ENCODE measurements around the gene SPDEF.

Gene SPDEF

GRCh38 chr6:34512738-34513115 lies 43.4 kb downstream of the SPDEF start:
- FAIRE-seq, result no peak
- no peak for DNase-seq (ENCODE audit: insufficient read length, low spot score)
- no peak for TF ChIP-seq POLR2A (IDR thresholded peaks at IDR 0.05; ENCODE audit: low read depth, low read length)

GRCh38 chr6:34511915-34512737 lies 44.0 kb downstream of the SPDEF start:
- TF ChIP-seq PAX5 (IDR thresholded peaks at IDR 0.05; ENCODE audit: insufficient read depth, low read length, severe bottlenecking) (no peak), POLR2A (IDR thresholded peaks at IDR 0.05; ENCODE audit: low read depth, low read length) (no peak), TAF1 (IDR thresholded peaks at IDR 0.05; ENCODE audit: low read depth, low read length) (no peak), SPI1 (IDR thresholded peaks at IDR 0.05; ENCODE audit: low read depth, low read length) (no peak), POU2F2 (IDR thresholded peaks at IDR 0.05; ENCODE audit: low read depth, low read length) (no peak), POLR2AphosphoS5 (IDR thresholded peaks at IDR 0.05; ENCODE audit: low read depth, low read length) (no peak)
- FAIRE-seq (no peak), DNase-seq (ENCODE audit: insufficient read length, low spot score) (no peak)

- no peak for DNase-seq (ENCODE audit: insufficient read length, low spot score)
- FAIRE-seq, result no peak
- no peak for TF ChIP-seq POU2F2 (IDR thresholded peaks at IDR 0.05; ENCODE audit: low read depth, low read length)
- no peak for TF ChIP-seq TAF1 (IDR thresholded peaks at IDR 0.05; ENCODE audit: low read depth, low read length)
- TF ChIP-seq POLR2A (IDR thresholded peaks at IDR 0.05; ENCODE audit: low read depth, low read length), result no peak
- TF ChIP-seq SPI1 (IDR thresholded peaks at IDR 0.05; ENCODE audit: low read depth, low read length), result no peak
- no peak for TF ChIP-seq PAX5 (IDR thresholded peaks at IDR 0.05; ENCODE audit: insufficient read depth, low read length, severe bottlenecking)
- TF ChIP-seq POLR2AphosphoS5 (IDR thresholded peaks at IDR 0.05; ENCODE audit: low read depth, low read length), result no peak
Observed at GRCh38 chr6:34511214-34511914, 44.8 kb downstream of the SPDEF start.

- no peak for FAIRE-seq
- TF ChIP-seq POLR2AphosphoS5 (IDR thresholded peaks at IDR 0.05; ENCODE audit: low read depth, low read length) (no peak), SPI1 (IDR thresholded peaks at IDR 0.05; ENCODE audit: low read depth, low read length) (no peak), POLR2A (IDR thresholded peaks at IDR 0.05; ENCODE audit: low read depth, low read length) (no peak), TAF1 (IDR thresholded peaks at IDR 0.05; ENCODE audit: low read depth, low read length) (no peak), POU2F2 (IDR thresholded peaks at IDR 0.05; ENCODE audit: low read depth, low read length) (no peak), PAX5 (IDR thresholded peaks at IDR 0.05; ENCODE audit: insufficient read depth, low read length, severe bottlenecking) (no peak)
- DNase-seq (ENCODE audit: insufficient read length, low spot score), result no peak
Observed at GRCh38 chr6:34510299-34510698, 45.8 kb downstream of the SPDEF start.

- TF ChIP-seq TAF1 (IDR thresholded peaks at IDR 0.05; ENCODE audit: low read depth, low read length) (no peak), POLR2AphosphoS5 (IDR thresholded peaks at IDR 0.05; ENCODE audit: low read depth, low read length) (no peak), POLR2A (IDR thresholded peaks at IDR 0.05; ENCODE audit: low read depth, low read length) (no peak), SPI1 (IDR thresholded peaks at IDR 0.05; ENCODE audit: low read depth, low read length) (no peak), PAX5 (IDR thresholded peaks at IDR 0.05; ENCODE audit: insufficient read depth, low read length, severe bottlenecking) (no peak), POU2F2 (IDR thresholded peaks at IDR 0.05; ENCODE audit: low read depth, low read length) (no peak)
- DNase-seq (ENCODE audit: insufficient read length, low spot score) (no peak), FAIRE-seq (no peak)
Observed at GRCh38 chr6:34509782-34510181, 46.3 kb downstream of the SPDEF start.

- no peak for DNase-seq (ENCODE audit: insufficient read length, low spot score)
- FAIRE-seq, result no peak
- TF ChIP-seq POU2F2 (IDR thresholded peaks at IDR 0.05; ENCODE audit: low read depth, low read length), result no peak
- no peak for TF ChIP-seq SPI1 (IDR thresholded peaks at IDR 0.05; ENCODE audit: low read depth, low read length)
- TF ChIP-seq PAX5 (IDR thresholded peaks at IDR 0.05; ENCODE audit: insufficient read depth, low read length, severe bottlenecking), result no peak
- no peak for TF ChIP-seq POLR2AphosphoS5 (IDR thresholded peaks at IDR 0.05; ENCODE audit: low read depth, low read length)
- TF ChIP-seq TAF1 (IDR thresholded peaks at IDR 0.05; ENCODE audit: low read depth, low read length), result no peak
- TF ChIP-seq POLR2A (IDR thresholded peaks at IDR 0.05; ENCODE audit: low read depth, low read length), result no peak
Observed at GRCh38 chr6:34508425-34508824, 47.7 kb downstream of the SPDEF start.

- FAIRE-seq (no peak), DNase-seq (ENCODE audit: insufficient read length, low spot score) (no peak)
Observed at GRCh38 chr6:34506718-34507117, 49.4 kb downstream of the SPDEF start.

GRCh38 chr6:34497411-34497810 lies 58.7 kb downstream of the SPDEF start:
- FAIRE-seq (no peak), DNase-seq (ENCODE audit: insufficient read length, low spot score) (no peak)
- TF ChIP-seq TAF1 (IDR thresholded peaks at IDR 0.05; ENCODE audit: low read depth, low read length) (no peak), POU2F2 (IDR thresholded peaks at IDR 0.05; ENCODE audit: low read depth, low read length) (no peak)

More at GRCh38 chr6:34506718-34507117, 49.4 kb downstream of the SPDEF start:
- TF ChIP-seq POLR2A (IDR thresholded peaks at IDR 0.05; ENCODE audit: low read depth, low read length), result no peak
- TF ChIP-seq SPI1 (IDR thresholded peaks at IDR 0.05; ENCODE audit: low read depth, low read length), result no peak
- no peak for TF ChIP-seq TAF1 (IDR thresholded peaks at IDR 0.05; ENCODE audit: low read depth, low read length)
- TF ChIP-seq PAX5 (IDR thresholded peaks at IDR 0.05; ENCODE audit: insufficient read depth, low read length, severe bottlenecking), result no peak
- TF ChIP-seq POLR2AphosphoS5 (IDR thresholded peaks at IDR 0.05; ENCODE audit: low read depth, low read length), result no peak
- TF ChIP-seq POU2F2 (IDR thresholded peaks at IDR 0.05; ENCODE audit: low read depth, low read length), result no peak

- no peak for FAIRE-seq
- TF ChIP-seq POLR2AphosphoS5 (IDR thresholded peaks at IDR 0.05; ENCODE audit: low read depth, low read length) (no peak), POU2F2 (IDR thresholded peaks at IDR 0.05; ENCODE audit: low read depth, low read length) (no peak), TAF1 (IDR thresholded peaks at IDR 0.05; ENCODE audit: low read depth, low read length) (no peak), POLR2A (IDR thresholded peaks at IDR 0.05; ENCODE audit: low read depth, low read length) (no peak), SPI1 (IDR thresholded peaks at IDR 0.05; ENCODE audit: low read depth, low read length) (no peak), PAX5 (IDR thresholded peaks at IDR 0.05; ENCODE audit: insufficient read depth, low read length, severe bottlenecking) (no peak)
- no peak for DNase-seq (ENCODE audit: insufficient read length, low spot score)
Observed at GRCh38 chr6:34496103-34496685, 59.9 kb downstream of the SPDEF start.

All from GM12891 (cell line).